Calu3 (cell line): ENCODE results near the gene CAPN9. TPM values are rescaled to one million over a fixed set of nuclear protein-coding genes. Genes with fewer than 3 reads are reported as not detected.

Experiments used
- BruUV-seq: library from RNA; stranded (reverse); fragments of 400-500 nt; replicated peaks from 2 replicates; lab custom pipeline; 2021; lab: Mats Ljungman, UMichigan
- CTCF ChIA-PET: fragments of 300-600 bp; sonication (Branson Sonifier 250); formaldehyde crosslinking; loops from one replicate; lab custom pipeline; 2022; ENCODE audit warnings: antibody characterized with exemption; lab: Charles Lee
- DNase-seq: peaks from one replicate; pipeline ENCODE4 v3.0.0; 2022
- H3K27ac Mint-ChIP-seq: one replicate; pipeline ENCODE4 v1.8.0; 2022; ENCODE audit warnings: mixed read lengths; ENCODE audit not compliant: unreplicated experiment
- H3K27me3 Mint-ChIP-seq: one replicate; pipeline ENCODE4 v1.8.0; 2022; ENCODE audit warnings: mixed read lengths; ENCODE audit not compliant: unreplicated experiment
- H3K36me3 Mint-ChIP-seq: one replicate; pipeline ENCODE4 v1.8.0; 2022; ENCODE audit warnings: mild to moderate bottlenecking, moderate library complexity, mixed read lengths; ENCODE audit not compliant: insufficient read depth, unreplicated experiment
- H3K4me1 Mint-ChIP-seq: one replicate; pipeline ENCODE4 v1.8.0; 2022; ENCODE audit warnings: mild to moderate bottlenecking, low read depth, mixed read lengths; ENCODE audit not compliant: unreplicated experiment
- H3K4me3 Mint-ChIP-seq: one replicate; pipeline ENCODE4 v1.8.0; 2022; ENCODE audit warnings: mild to moderate bottlenecking, low read depth, moderate library complexity, mixed read lengths; ENCODE audit not compliant: unreplicated experiment
- H3K9me3 Mint-ChIP-seq: one replicate; pipeline ENCODE4 v1.8.0; 2022; ENCODE audit warnings: low read depth, mixed read lengths; ENCODE audit not compliant: unreplicated experiment
- CTCF ChIP-seq: fragments of 200-600 bp; IDR thresholded peaks from one replicate; pipeline ENCODE4 v1.8.0; 2022; ENCODE audit warnings: antibody characterized with exemption; ENCODE audit not compliant: unreplicated experiment
- intact Hi-C: fragments of 100-400 bp; cut with micrococcal nuclease; formaldehyde crosslinking; loops from one replicate; pipeline ENCODE4 v1.10.0; 2022; ENCODE audit not compliant: unreplicated experiment
- total RNA-seq: library from RNA; stranded (reverse); gene quantifications from 2 replicates; pipeline ENCODE4 v1.2.3, GENCODE V29; 2022

CAPN9 gene
- total RNA-seq, 1 experiment from 2014 or later: not detected

DNA sequence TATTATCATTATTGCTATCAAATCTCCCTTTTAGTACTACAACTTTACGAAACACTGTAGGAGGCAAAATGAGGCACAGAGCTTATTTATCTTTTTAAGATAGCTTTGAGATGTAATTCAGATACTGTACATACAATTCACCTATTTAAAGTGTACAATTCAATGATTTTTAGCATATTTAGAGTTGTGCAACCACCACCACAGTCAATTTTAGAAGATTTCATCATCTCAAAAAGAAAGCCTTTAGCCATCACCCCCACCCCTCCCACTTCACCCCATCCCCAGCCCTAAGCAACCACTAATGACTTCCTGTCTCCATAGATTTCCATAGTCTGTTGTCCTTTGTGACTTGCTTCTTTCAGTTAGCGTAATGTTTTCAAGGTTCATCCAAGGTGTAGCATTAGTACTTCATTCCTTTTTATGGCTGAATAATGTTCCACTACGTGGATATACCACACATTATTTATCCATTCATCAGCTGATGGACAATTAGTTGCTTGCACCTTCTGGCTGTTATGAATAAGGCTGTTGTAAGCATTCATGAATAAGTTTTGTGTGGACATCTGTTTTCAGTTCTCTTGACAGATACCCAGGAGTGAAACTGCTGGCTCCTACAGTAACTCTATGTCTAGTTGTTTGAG lies 9.4 kb upstream of the CAPN9 start:
- Mint-ChIP-seq H3K27me3 (no peaks in the 10 kb centered on the region), H3K27ac (no peak overlapping the region), H3K4me3 (no peak overlapping the region), H3K9me3 (no peaks in the 10 kb centered on the region), H3K4me1 (peaks cover 11% of the 10 kb centered on the region), H3K36me3 (no peaks in the 10 kb centered on the region)
- no peak for TF ChIP-seq CTCF
- CTCF ChIA-PET: no interaction called here
- no TSS peak for BruUV-seq
- intact Hi-C loops: no loop called here
- no peak for DNase-seq

DNA sequence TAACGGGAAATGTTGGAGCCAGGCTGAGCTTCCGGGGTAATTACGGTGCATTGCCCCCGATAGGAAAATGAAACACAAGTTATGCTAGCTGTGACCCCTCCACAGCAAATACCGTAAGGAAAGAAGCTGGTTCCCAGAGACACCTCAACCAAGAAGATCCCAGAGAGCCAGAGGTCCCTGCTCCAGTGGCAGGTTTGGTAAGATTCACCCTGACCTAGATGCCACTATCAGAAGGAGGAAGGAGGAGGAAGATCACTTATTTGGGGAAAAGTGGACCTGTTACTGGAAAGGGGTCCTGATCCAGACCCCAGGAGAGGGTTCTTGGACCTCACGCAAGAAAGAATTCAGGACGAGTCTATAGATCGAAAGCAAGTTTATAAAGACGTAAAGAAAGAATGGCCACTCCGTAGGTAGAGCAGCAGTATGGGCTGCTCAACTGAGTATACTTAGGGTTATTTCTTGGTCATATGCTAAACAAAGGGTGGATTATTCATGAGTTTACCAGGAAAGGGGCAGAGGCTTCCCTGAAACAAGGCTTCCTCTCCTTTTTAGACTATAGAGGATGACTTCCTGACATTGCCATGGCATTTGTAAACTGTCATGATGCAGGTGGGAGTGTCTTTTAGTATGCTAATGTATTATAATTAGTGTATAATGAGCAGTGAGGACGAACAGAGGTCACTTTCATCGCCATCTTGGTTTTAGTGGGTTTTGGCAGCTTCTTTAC lies 7.5 kb upstream of the CAPN9 start:
- no peaks in the 10 kb centered on the region for H3K27me3 Mint-ChIP-seq
- peaks cover 29% of the 10 kb centered on the region for H3K4me1 Mint-ChIP-seq
- no peaks in the 10 kb centered on the region for H3K9me3 Mint-ChIP-seq
- H3K36me3 Mint-ChIP-seq: peaks cover 4% of the 10 kb centered on the region
- no TSS peak for BruUV-seq
- intact Hi-C loops: loop anchor here (5.0 kb wide), 1 partner anchor 57 kb away; no protein-coding TSS in a partner anchor
- TF ChIP-seq CTCF: no peak
- no peak for DNase-seq
- CTCF ChIA-PET: no interaction called here
- no peak overlapping the region for H3K4me3 Mint-ChIP-seq
- no peak overlapping the region for H3K27ac Mint-ChIP-seq

GRCh38 chr1:230743899-230744298 lies 3.3 kb upstream of the CAPN9 start:
- no peak overlapping the region for H3K27ac Mint-ChIP-seq
- H3K4me3 Mint-ChIP-seq: no peak overlapping the region
- no TSS peak for BruUV-seq
- no peaks in the 10 kb centered on the region for H3K27me3 Mint-ChIP-seq
- no peak for DNase-seq
- H3K36me3 Mint-ChIP-seq: peaks cover 4% of the 10 kb centered on the region
- CTCF ChIA-PET: interaction anchor here (0.6 to 1.6 kb wide), 2 partner anchors 8 to 1209 kb away, joined by 4 read pairs; no protein-coding TSS in a partner anchor
- no peak for TF ChIP-seq CTCF
- H3K9me3 Mint-ChIP-seq: no peaks in the 10 kb centered on the region
- intact Hi-C loops: loop anchor here (5.0 kb wide), 1 partner anchor 62 kb away; no protein-coding TSS in a partner anchor
- H3K4me1 Mint-ChIP-seq: peaks cover 21% of the 10 kb centered on the region

GRCh38 chr1:230744382-230744781 lies 2.8 kb upstream of the CAPN9 start:
- no TSS peak for BruUV-seq
- no peaks in the 10 kb centered on the region for H3K27me3 Mint-ChIP-seq
- DNase-seq: no peak
- H3K9me3 Mint-ChIP-seq: no peaks in the 10 kb centered on the region
- intact Hi-C loops: loop anchor here (5.0 kb wide), 1 partner anchor 62 kb away; no protein-coding TSS in a partner anchor
- no peak for TF ChIP-seq CTCF
- H3K4me3 Mint-ChIP-seq: no peak overlapping the region
- no peak overlapping the region for H3K27ac Mint-ChIP-seq
- CTCF ChIA-PET: interaction anchor here (0.6 to 1.6 kb wide), 2 partner anchors 9 to 1209 kb away, joined by 4 read pairs; no protein-coding TSS in a partner anchor
- H3K4me1 Mint-ChIP-seq: peaks cover 21% of the 10 kb centered on the region
- H3K36me3 Mint-ChIP-seq: peaks cover 4% of the 10 kb centered on the region
